Thyroid gland (tissue), 4 donors: ENCODE results near the gene PLEKHG3. TPM values are rescaled to one million over a fixed set of nuclear protein-coding genes. Genes with fewer than 3 reads are reported as not detected.

Experiments used
- DNase-seq, 2 donors: peaks; one replicate each; pipeline ENCODE4 v3.0.0-alpha.2; 2019
- H3K27ac ChIP-seq, 3 donors: fragments of 200-600 bp; sonication (generic); 1 replicate in 2 of 3; 2 replicates in 1 of 3; pipeline ENCODE4 v1.5.1; 2016 to 2019; ENCODE audit warnings: mild to moderate bottlenecking in 1 of 3, moderate library complexity in 1 of 3
- H3K27me3 ChIP-seq: fragments of 200-600 bp; sonication (generic); one replicate; pipeline ENCODE4 v1.5.1; 2019
- H3K36me3 ChIP-seq, 2 donors: fragments of 200-600 bp; sonication (generic); one replicate each; pipeline ENCODE4 v1.5.1; 2016 to 2019
- H3K4me1 ChIP-seq, 2 donors: fragments of 200-600 bp; sonication (generic); one replicate each; pipeline ENCODE4 v1.5.1; 2017 to 2019
- H3K4me3 ChIP-seq, 3 donors: fragments of 200-600 bp; sonication (generic); replicated peaks in 1 of 3; 1 replicate in 2 of 3; 2 replicates in 1 of 3; pipeline ENCODE4 v1.5.1; 2016; ENCODE audit warnings: mild to moderate bottlenecking in 1 of 3
- H3K9me3 ChIP-seq: fragments of 200-600 bp; sonication (generic); one replicate; pipeline ENCODE4 v1.5.1; 2017
- CTCF ChIP-seq, 6 experiments: fragments of 200-600 bp in 3 of 6; fragments of 450-650 bp in 3 of 6; sonication (generic) in 3 of 6; IDR thresholded peaks; one replicate each; pipeline ENCODE4 v1.5.1; 2016 to 2019; ENCODE audit warnings: antibody characterized with exemption in 6 of 6, mild to moderate bottlenecking in 2 of 6, inconsistent platforms in 1 of 6, moderate library complexity in 1 of 6
- POLR2A ChIP-seq, 2 donors: fragments of 450-650 bp; IDR thresholded peaks; one replicate each; pipeline ENCODE4 v1.6.1; 2017; ENCODE audit warnings: antibody characterized with exemption in 2 of 2, mild to moderate bottlenecking in 2 of 2, moderate library complexity in 1 of 2
- WGBS, 2 donors: methylation state at CpG; one replicate each; pipeline ENCODE4 v1.1.5; 2017; 5-methylcytosine and 5-hydroxymethylcytosine counted together
- intact Hi-C: fragments of 100-400 bp; cut with DNase I; formaldehyde crosslinking; loops from one replicate; pipeline ENCODE4 v1.15.1; 2023
- total RNA-seq, 4 donors: library from RNA; depleted of rRNA; stranded (reverse); fragments of >200 nt; gene quantifications; one replicate each; pipeline ENCODE4 v1.2.3, GENCODE V29; 2016

The PLEKHG3 gene
- total RNA-seq, 4 donors from 2014 or later, result 41.0 to 83.0 (median 54.6) TPM

GRCh38 chr14:64725261-64725815, 21.1 kb downstream of the PLEKHG3 start:
- TF ChIP-seq POLR2A (IDR thresholded peaks at IDR 0.05), result no peak
- no peak for TF ChIP-seq CTCF (IDR thresholded peaks at IDR 0.05)
- intact Hi-C loops, result no loop called here
- H3K4me1 ChIP-seq, result peaks cover 28 to 57% of the 10 kb centered on the region in 2 donors

GRCh38 chr14:64725879-64726584, 21.8 kb downstream of the PLEKHG3 start:
- H3K9me3 ChIP-seq, result no peaks in the 10 kb centered on the region
- peaks cover 21 to 50% of the 10 kb centered on the region in 2 donors for H3K4me1 ChIP-seq
- intact Hi-C loops, result no loop called here
- H3K27me3 ChIP-seq, result no peaks in the 10 kb centered on the region
- TF ChIP-seq CTCF (IDR thresholded peaks at IDR 0.05) (no peak), POLR2A (IDR thresholded peaks at IDR 0.05) (no peak)
- DNase-seq, result no peak
- no peak overlapping the region for H3K4me3 ChIP-seq
- no peak overlapping the region for H3K27ac ChIP-seq
- 93 to 97% methylated on average over 6 of the region's 6 CpGs for WGBS, 2 donors
- peaks cover 15% of the 10 kb centered on the region in 2 donors for H3K36me3 ChIP-seq

More at GRCh38 chr14:64725261-64725815, 21.1 kb downstream of the PLEKHG3 start:
- Histone ChIP-seq H3K36me3 (peaks cover 8 to 11% of the 10 kb centered on the region in 2 donors), H3K4me3 (no peak overlapping the region), H3K27me3 (no peaks in the 10 kb centered on the region), H3K27ac (no peak overlapping the region), H3K9me3 (no peaks in the 10 kb centered on the region)
- WGBS, 2 donors, result 63 to 67% methylated on average over 3 of the region's 3 CpGs
- no peak for DNase-seq

GRCh38 chr14:64726585-64726890, 22.3 kb downstream of the PLEKHG3 start:
- DNase-seq, result no peak
- intact Hi-C loops, result no loop called here
- peaks cover 20% of the 10 kb centered on the region in 2 donors for H3K36me3 ChIP-seq
- no peaks in the 10 kb centered on the region for H3K27me3 ChIP-seq
- no peak overlapping the region for H3K4me3 ChIP-seq
- no peaks in the 10 kb centered on the region for H3K9me3 ChIP-seq
- no peak for TF ChIP-seq POLR2A (IDR thresholded peaks at IDR 0.05)
- no peak for TF ChIP-seq CTCF (IDR thresholded peaks at IDR 0.05)
- peaks cover 16 to 45% of the 10 kb centered on the region in 2 donors for H3K4me1 ChIP-seq
- no peak overlapping the region for H3K27ac ChIP-seq
- WGBS, 2 donors, result 67 to 93% methylated on average over 5 of the region's 5 CpGs

- H3K27me3 ChIP-seq, result no peaks in the 10 kb centered on the region
- intact Hi-C loops, result no loop called here
- DNase-seq, result no peak
- TF ChIP-seq CTCF (IDR thresholded peaks at IDR 0.05), result no peak
- no peak for TF ChIP-seq POLR2A (IDR thresholded peaks at IDR 0.05)
- 88% methylated on average over 17 to 20 of the region's 22 CpGs for WGBS, 2 donors
- H3K4me1 ChIP-seq, result peaks cover 5 to 34% of the 10 kb centered on the region in 2 donors
- H3K4me3 ChIP-seq, result no peak overlapping the region
- no peaks in the 10 kb centered on the region for H3K9me3 ChIP-seq
- no peak overlapping the region for H3K27ac ChIP-seq
- H3K36me3 ChIP-seq, result peaks cover 30 to 31% of the 10 kb centered on the region in 2 donors
Observed at GRCh38 chr14:64727551-64728071, 23.4 kb downstream of the PLEKHG3 start.

- no peak overlapping the region for H3K4me3 ChIP-seq
- H3K27me3 ChIP-seq, result no peaks in the 10 kb centered on the region
- intact Hi-C loops, result no loop called here
- 86 to 97% methylated on average over 6 of the region's 6 CpGs for WGBS, 2 donors
- DNase-seq, result no peak
- TF ChIP-seq POLR2A (IDR thresholded peaks at IDR 0.05) (no peak), CTCF (IDR thresholded peaks at IDR 0.05) (no peak)
- peaks cover 30 to 34% of the 10 kb centered on the region in 2 donors for H3K36me3 ChIP-seq
- no peaks in the 10 kb centered on the region for H3K9me3 ChIP-seq
- peaks cover 5 to 32% of the 10 kb centered on the region in 2 donors for H3K4me1 ChIP-seq
- H3K27ac ChIP-seq, result no peak overlapping the region
Observed at GRCh38 chr14:64728106-64728505, 23.9 kb downstream of the PLEKHG3 start.
